HG03196 (cell line): ENCODE measurements around the gene REEP1.

Experiments
- ATAC-seq: cut with Tn5 transposase; IDR thresholded peaks from one replicate; pipeline ENCODE4 v1.9.1; 2021; ENCODE audit not compliant: unreplicated experiment

The REEP1 gene

GRCh38 chr2:86337244-86337835, at the start of gene REEP1:
REEP1 (minus strand) TSS chr2:86337626; CDS start chr2:86337510, 116 bp downstream.
- no peak for ATAC-seq

GRCh38 chr2:86383844-86384243, 46.4 kb upstream of the REEP1 start:
- no peak for ATAC-seq

GRCh38 chr2:86382698-86383097, 45.3 kb upstream of the REEP1 start:
- no peak for ATAC-seq

GRCh38 chr2:86382108-86382507, 44.7 kb upstream of the REEP1 start:
- ATAC-seq = no peak

- ATAC-seq = no peak
These were observed 41.0 kb upstream of the REEP1 start for GRCh38 chr2:86378469-86378868.

GRCh38 chr2:86375623-86376022, 38.2 kb upstream of the REEP1 start:
- ATAC-seq = no peak

- ATAC-seq = no peak
These were observed 35.4 kb upstream of the REEP1 start for GRCh38 chr2:86372641-86373502.

- no peak for ATAC-seq
These were observed 34.7 kb upstream of the REEP1 start for GRCh38 chr2:86372133-86372532.

GRCh38 chr2:86371527-86371926, 34.1 kb upstream of the REEP1 start:
- ATAC-seq = no peak

GRCh38 chr2:86370579-86370978, 33.2 kb upstream of the REEP1 start:
- no peak for ATAC-seq

GRCh38 chr2:86368161-86368824, 30.9 kb upstream of the REEP1 start:
- ATAC-seq = no peak

GRCh38 chr2:86367499-86367777, 30.0 kb upstream of the REEP1 start:
- ATAC-seq = no peak

GRCh38 chr2:86366651-86367498, 29.4 kb upstream of the REEP1 start:
- no peak for ATAC-seq

- no peak for ATAC-seq
These were observed 27.5 kb upstream of the REEP1 start for GRCh38 chr2:86364894-86365293.

GRCh38 chr2:86360776-86361175, 23.4 kb upstream of the REEP1 start:
- no peak for ATAC-seq

- ATAC-seq = peak; percentile 89
These were observed 21.5 kb upstream of the REEP1 start for GRCh38 chr2:86358957-86359356.

GRCh38 chr2:86357392-86357963, 20.1 kb upstream of the REEP1 start:
- no peak for ATAC-seq

GRCh38 chr2:86352727-86353221, 15.3 kb upstream of the REEP1 start:
- ATAC-seq = no peak

- ATAC-seq = no peak
These were observed 14.8 kb upstream of the REEP1 start for GRCh38 chr2:86352137-86352726.

- no peak for ATAC-seq
These were observed 13.3 kb upstream of the REEP1 start for GRCh38 chr2:86350751-86351150.
